Activated naive CD4-positive, alpha-beta T cell treated with anti-CD3 and anti-CD28 coated beads for 36 hours (primary cell): ENCODE results near the gene PA2G4. TPM values are rescaled to one million over a fixed set of nuclear protein-coding genes. Genes with fewer than 3 reads are reported as not detected.
A peak's percentile ranks its signal among the peaks of the same experiment; 100 is the strongest.
"Not testable (repeated sequence)": the region's sequence is repeated elsewhere in the genome, so short reads cannot be mapped to it uniquely, and the experiment has no call there.

ENCODE experiments used
- CTCF ChIA-PET: fragments of 350-600 bp; sonication (Branson Sonifier 250); formaldehyde crosslinking; loops from one replicate; lab custom pipeline; 2021; ENCODE audit warnings: antibody characterized with exemption; lab: Charles Lee
- DNase-seq: peaks from one replicate; pipeline ENCODE4 v3.0.0-alpha.2; 2020
- H3K27ac Mint-ChIP-seq: one replicate; pipeline ENCODE4 v1.8.0; 2021; ENCODE audit warnings: mild to moderate bottlenecking, mixed read lengths
- H3K27me3 Mint-ChIP-seq: one replicate; pipeline ENCODE4 v1.8.0; 2021; ENCODE audit warnings: low read depth, mixed read lengths
- H3K36me3 Mint-ChIP-seq: one replicate; pipeline ENCODE4 v1.8.0; 2021; ENCODE audit warnings: low read depth, mixed read lengths
- H3K4me1 Mint-ChIP-seq: one replicate; pipeline ENCODE4 v1.8.0; 2021; ENCODE audit warnings: low read depth, mixed read lengths
- H3K4me3 Mint-ChIP-seq: one replicate; pipeline ENCODE4 v1.8.0; 2021; ENCODE audit warnings: mild to moderate bottlenecking, moderate library complexity, mixed read lengths
- H3K9me3 Mint-ChIP-seq: one replicate; pipeline ENCODE4 v1.8.0; 2021; ENCODE audit warnings: mixed read lengths
- intact Hi-C: fragments of 100-400 bp; cut with micrococcal nuclease; formaldehyde crosslinking; loops from one replicate; pipeline ENCODE4 v1.15.1; 2023
- total RNA-seq, 2 experiments: library from RNA; stranded (reverse); gene quantifications; one replicate each; pipeline ENCODE4 v1.2.3, GENCODE V29; 2021

PA2G4 gene
- total RNA-seq, result 100 to 1,000 TPM; 398 to 411 TPM

GRCh38 chr12:56104109-56104814 is at the start of gene PA2G4:
Gene PA2G4 (plus strand): TSS chr12:56104559. CDS start chr12:56104738, 179 bp downstream.
- peak; percentile 99 for DNase-seq
- intact Hi-C loops, result loop anchor here (1.0 to 5.0 kb wide), 15 partner anchors 12 to 388 kb away; partner anchors contain the start of genes BLOC1S1, CD63, DNAJC14 and ESYT1

GRCh38 chr12:56059964-56060363 is 44.4 kb upstream of the PA2G4 start:
- intact Hi-C loops, H3K4me1 Mint-ChIP-seq, H3K36me3 Mint-ChIP-seq, H3K27me3 Mint-ChIP-seq, H3K27ac Mint-ChIP-seq, DNase-seq, H3K9me3 Mint-ChIP-seq, CTCF ChIA-PET, H3K4me3 Mint-ChIP-seq: not testable (repeated sequence)

More at GRCh38 chr12:56104109-56104814, at the start of gene PA2G4:
- Mint-ChIP-seq H3K9me3 (no peaks in the 10 kb centered on the region), H3K4me1 (peaks cover 38% of the 10 kb centered on the region), H3K27me3 (no peaks in the 10 kb centered on the region), H3K27ac (peak within 1 kb of the TSS; percentile 99), H3K4me3 (peak within 1 kb of the TSS; percentile 99), H3K36me3 (peaks cover 42% of the 10 kb centered on the region)
- CTCF ChIA-PET, result interaction anchor here (0.5 to 3.3 kb wide), 13 partner anchors 11 to 366 kb away, joined by 3 to 22 read pairs (median 6); partner anchors contain the start of genes ERBB3, SMARCC2, STAT2 and ZC3H10

- peaks cover 3% of the 10 kb centered on the region for H3K4me1 Mint-ChIP-seq
- no peaks in the 10 kb centered on the region for H3K9me3 Mint-ChIP-seq
- no peak overlapping the region for H3K4me3 Mint-ChIP-seq
- no peaks in the 10 kb centered on the region for H3K36me3 Mint-ChIP-seq
- no peak overlapping the region for H3K27ac Mint-ChIP-seq
- DNase-seq, result no peak
- intact Hi-C loops, result no loop called here
- no peaks in the 10 kb centered on the region for H3K27me3 Mint-ChIP-seq
- CTCF ChIA-PET, result interaction anchor here (1.1 to 2.0 kb wide), 2 partner anchors 15 to 23 kb away, joined by 4 to 6 read pairs; no protein-coding TSS in a partner anchor
Observed at GRCh38 chr12:56061982-56062381, 42.4 kb upstream of the PA2G4 start.

GRCh38 chr12:56062996-56063395 is 41.4 kb upstream of the PA2G4 start:
- Mint-ChIP-seq H3K36me3 (no peaks in the 10 kb centered on the region), H3K27me3 (no peaks in the 10 kb centered on the region), H3K27ac (no peak overlapping the region), H3K4me1 (peaks cover 4% of the 10 kb centered on the region), H3K9me3 (no peaks in the 10 kb centered on the region), H3K4me3 (no peak overlapping the region)
- DNase-seq, result no peak
- intact Hi-C loops, result no loop called here
- CTCF ChIA-PET, result interaction anchor here (0.7 kb wide), 1 partner anchor 145 kb away, joined by 3 read pairs; no protein-coding TSS in a partner anchor

GRCh38 chr12:56071648-56072047 is 32.7 kb upstream of the PA2G4 start:
- DNase-seq, result no peak
- no peak overlapping the region for H3K27ac Mint-ChIP-seq
- H3K9me3 Mint-ChIP-seq, result no peaks in the 10 kb centered on the region
- no peak overlapping the region for H3K4me3 Mint-ChIP-seq
- CTCF ChIA-PET, result interaction anchor here (0.9 kb wide), 1 partner anchor 76 kb away, joined by 3 read pairs; no protein-coding TSS in a partner anchor
- no peaks in the 10 kb centered on the region for H3K27me3 Mint-ChIP-seq
- H3K4me1 Mint-ChIP-seq, result peaks cover 4% of the 10 kb centered on the region
- intact Hi-C loops, result no loop called here
- no peaks in the 10 kb centered on the region for H3K36me3 Mint-ChIP-seq

GRCh38 chr12:56074396-56074795 is 30.0 kb upstream of the PA2G4 start:
- CTCF ChIA-PET, result interaction anchor here (0.8 kb wide), 1 partner anchor 11 kb away, joined by 3 read pairs; no protein-coding TSS in a partner anchor
- H3K27ac Mint-ChIP-seq, result no peak overlapping the region
- no peaks in the 10 kb centered on the region for H3K9me3 Mint-ChIP-seq
- H3K4me1 Mint-ChIP-seq, result no peaks in the 10 kb centered on the region
- no peak for DNase-seq
- no peaks in the 10 kb centered on the region for H3K27me3 Mint-ChIP-seq
- intact Hi-C loops, result no loop called here
- H3K36me3 Mint-ChIP-seq, result no peaks in the 10 kb centered on the region
- no peak overlapping the region for H3K4me3 Mint-ChIP-seq

- H3K27ac Mint-ChIP-seq, H3K36me3 Mint-ChIP-seq, intact Hi-C loops, DNase-seq, H3K4me3 Mint-ChIP-seq, H3K9me3 Mint-ChIP-seq: not testable (repeated sequence)
- CTCF ChIA-PET, result interaction anchor here (0.6 to 1.1 kb wide), 4 partner anchors 9 to 336 kb away, joined by 3 read pairs; partner anchors contain the start of gene ZC3H10
- H3K4me1 Mint-ChIP-seq, result peaks cover 12% of the 10 kb centered on the region
- H3K27me3 Mint-ChIP-seq, result peaks cover 17% of the 10 kb centered on the region
Observed at GRCh38 chr12:56077966-56078365, 26.4 kb upstream of the PA2G4 start.

GRCh38 chr12:56078427-56078826 is 25.9 kb upstream of the PA2G4 start:
- no peak for DNase-seq
- CTCF ChIA-PET, result interaction anchor here (0.6 to 1.1 kb wide), 3 partner anchors 10 to 337 kb away, joined by 3 read pairs; partner anchors contain the start of gene ZC3H10
- intact Hi-C loops, result no loop called here
- peaks cover 17% of the 10 kb centered on the region for H3K27me3 Mint-ChIP-seq
- peak overlapping the region; percentile 76 for H3K4me3 Mint-ChIP-seq
- peaks cover 12% of the 10 kb centered on the region for H3K4me1 Mint-ChIP-seq
- H3K9me3 Mint-ChIP-seq, result no peaks in the 10 kb centered on the region
- H3K36me3 Mint-ChIP-seq, result no peaks in the 10 kb centered on the region
- no peak overlapping the region for H3K27ac Mint-ChIP-seq

GRCh38 chr12:56078931-56079722 is 25.2 kb upstream of the PA2G4 start:
- no peaks in the 10 kb centered on the region for H3K9me3 Mint-ChIP-seq
- H3K27me3 Mint-ChIP-seq, result peaks cover 17% of the 10 kb centered on the region
- CTCF ChIA-PET, result interaction anchor here (0.8 to 1.0 kb wide), 3 partner anchors 10 to 32 kb away, joined by 3 to 4 read pairs (median 4); partner anchors contain the start of gene PA2G4
- peak overlapping the region; percentile 76 for H3K4me3 Mint-ChIP-seq
- intact Hi-C loops, result loop anchor here (1.0 kb wide), 2 partner anchors 25 to 39 kb away; partner anchors contain the start of genes PA2G4 and ZC3H10
- no peaks in the 10 kb centered on the region for H3K36me3 Mint-ChIP-seq
- H3K27ac Mint-ChIP-seq, result no peak overlapping the region
- peaks cover 12% of the 10 kb centered on the region for H3K4me1 Mint-ChIP-seq
- DNase-seq, result peak; percentile 70

- peak; percentile 81 for DNase-seq
- Mint-ChIP-seq H3K4me3 (peak within 1 kb of the TSS; percentile 76), H3K27me3 (peaks cover 17% of the 10 kb centered on the region), H3K27ac (no peak within 1 kb of the TSS), H3K9me3 (no peaks in the 10 kb centered on the region), H3K4me1 (peaks cover 12% of the 10 kb centered on the region), H3K36me3 (no peaks in the 10 kb centered on the region)
- intact Hi-C loops, result loop anchor here (1.0 to 5.0 kb wide), 3 partner anchors 24 to 38 kb away; partner anchors contain the start of genes PA2G4 and ZC3H10
- CTCF ChIA-PET, result interaction anchor here (0.8 to 1.0 kb wide), 4 partner anchors 9 to 31 kb away, joined by 3 to 4 read pairs (median 4); partner anchors contain the start of gene PA2G4
Observed at GRCh38 chr12:56079723-56080555, 24.4 kb upstream of the PA2G4 start, which contains the start of gene ERBB3. Gene ERBB3 (plus strand): TSS chr12:56080165. CDS start chr12:56080301, 136 bp downstream.

- intact Hi-C loops, result loop anchor here (5.0 kb wide), 1 partner anchor 33 kb away; no protein-coding TSS in a partner anchor
- CTCF ChIA-PET, result interaction anchor here (1.0 to 1.3 kb wide), 3 partner anchors 16 to 85 kb away, joined by 3 to 4 read pairs (median 4); no protein-coding TSS in a partner anchor
- DNase-seq, result no peak
- Mint-ChIP-seq H3K4me1 (peaks cover 12% of the 10 kb centered on the region), H3K27ac (no peak overlapping the region), H3K27me3 (peaks cover 17% of the 10 kb centered on the region), H3K9me3 (no peaks in the 10 kb centered on the region), H3K36me3 (no peaks in the 10 kb centered on the region), H3K4me3 (peak overlapping the region; percentile 76)
Observed at GRCh38 chr12:56080556-56081138, 23.7 kb upstream of the PA2G4 start.
